A673 (cell line): Measurements from ENCODE around the gene A3GALT2. TPM values are rescaled to one million over a fixed set of nuclear protein-coding genes. Genes with fewer than 3 reads are reported as not detected.

ENCODE experiments used
- BruUV-seq: library from RNA; stranded (reverse); fragments of 400-500 nt; replicated peaks from 2 replicates; lab custom pipeline; 2021; lab: Mats Ljungman, UMichigan
- CTCF ChIA-PET: fragments of 300-600 bp; sonication (Branson Sonifier 250); formaldehyde crosslinking; loops from one replicate; lab custom pipeline; 2022; ENCODE audit warnings: antibody characterized with exemption; lab: Charles Lee
- POLR2A ChIA-PET: fragments of 300-600 bp; sonication (Branson Sonifier 250); formaldehyde crosslinking; loops from one replicate; lab custom pipeline; 2022; ENCODE audit warnings: antibody characterized with exemption; ENCODE audit not compliant: low non-redundant PET; lab: Charles Lee
- DNase-seq: peaks from one replicate; pipeline ENCODE4 v3.0.0-alpha.2; 2015; ENCODE audit warnings: low spot score
- H3K27ac ChIP-seq: fragments of 200-600 bp; sonication (generic); 2 replicates; pipeline ENCODE4 v1.5.1; 2016; ENCODE audit warnings: mixed run types, low read depth, mild to moderate bottlenecking, mixed read lengths, antibody characterized with exemption, low read length; ENCODE audit not compliant: poor library complexity, severe bottlenecking
- H3K27me3 ChIP-seq: fragments of 200-600 bp; sonication (generic); replicated peaks from 2 replicates; pipeline ENCODE4 v1.6.1; 2017; ENCODE audit warnings: mixed run types, low read depth, mild to moderate bottlenecking, mixed read lengths, antibody characterized with exemption, low read length; ENCODE audit not compliant: insufficient read depth, poor library complexity
- H3K36me3 ChIP-seq: fragments of 200-600 bp; sonication (generic); 2 replicates; pipeline ENCODE4 v1.6.1; 2016; ENCODE audit warnings: mixed run types, mild to moderate bottlenecking, mixed read lengths, antibody characterized with exemption, low read length; ENCODE audit not compliant: insufficient read depth, poor library complexity, severe bottlenecking
- H3K4me1 ChIP-seq: fragments of 200-600 bp; sonication (generic); 2 replicates; pipeline ENCODE4 v1.6.1; 2017; ENCODE audit warnings: mixed run types, mild to moderate bottlenecking, mixed read lengths, antibody characterized with exemption, low read length; ENCODE audit not compliant: insufficient read depth, poor library complexity, severe bottlenecking
- H3K4me3 ChIP-seq: fragments of 200-600 bp; sonication (generic); 2 replicates; pipeline ENCODE4 v1.5.1; 2016; ENCODE audit warnings: low read depth, mixed run types, mild to moderate bottlenecking, mixed read lengths, low read length; ENCODE audit not compliant: poor library complexity, severe bottlenecking
- H3K9me3 ChIP-seq: fragments of 200-600 bp; sonication (generic); 2 replicates; pipeline ENCODE4 v1.6.1; 2016; ENCODE audit warnings: mixed run types, low read depth, mild to moderate bottlenecking, mixed read lengths, antibody characterized with exemption, low read length; ENCODE audit not compliant: poor library complexity, severe bottlenecking
- CTCF ChIP-seq: fragments of 300-800, 200-600 bp; sonication (generic); conservative IDR thresholded peaks from 2 replicates; pipeline ENCODE4 v1.5.1; 2017; ENCODE audit warnings: low read depth, mild to moderate bottlenecking, antibody characterized with exemption, low read length, moderate library complexity, mixed read lengths
- EZH2 ChIP-seq: fragments of 200-600 bp; sonication (generic); IDR thresholded peaks from 2 replicates; pipeline ENCODE4 v1.6.1; 2017; ENCODE audit warnings: borderline replicate concordance, low read depth, mild to moderate bottlenecking, mixed read lengths, antibody characterized with exemption, low read length; ENCODE audit not compliant: poor library complexity, severe bottlenecking
- intact Hi-C: fragments of 100-400 bp; cut with micrococcal nuclease; formaldehyde crosslinking; loops from one replicate; pipeline ENCODE4 v1.10.0; 2022; ENCODE audit not compliant: unreplicated experiment
- total RNA-seq: library from RNA; stranded (reverse); gene quantifications from 2 replicates; pipeline ENCODE4 v1.2.3, GENCODE V29; 2021

The A3GALT2 gene
- total RNA-seq, 1 experiment from 2014 or later = 0.39 TPM

DNA sequence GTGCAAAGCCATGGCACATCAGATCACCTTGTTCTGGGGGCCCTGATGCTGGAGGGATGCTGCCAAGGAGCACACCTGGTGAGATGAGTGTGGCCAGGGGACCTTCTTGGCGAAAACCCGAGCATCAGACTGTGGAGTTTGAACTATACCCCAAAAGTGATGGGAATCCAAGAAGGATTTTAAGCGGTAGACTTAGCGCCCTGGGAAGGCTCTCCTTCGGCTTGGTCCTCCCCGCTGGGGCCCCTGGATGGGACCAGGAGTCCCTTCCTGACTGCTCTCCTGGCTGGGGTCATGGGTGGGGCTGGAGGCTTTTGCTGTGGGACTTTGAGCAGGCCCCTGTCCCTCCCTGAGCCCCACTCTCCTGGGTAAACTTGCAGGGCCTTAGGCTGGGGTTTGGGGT is 54.1 kb downstream of the A3GALT2 start:
- H3K27me3 ChIP-seq = no peaks in the 10 kb centered on the region
- TF ChIP-seq CTCF (no peak), EZH2 (no peak)
- CTCF ChIA-PET = no interaction called here

GRCh38 chr1:33265780-33266605 is 54.9 kb downstream of the A3GALT2 start:
- Histone ChIP-seq H3K27ac (no peak overlapping the region), H3K36me3 (peaks cover 15% of the 10 kb centered on the region), H3K9me3 (no peaks in the 10 kb centered on the region), H3K4me3 (no peak overlapping the region), H3K27me3 (no peaks in the 10 kb centered on the region), H3K4me1 (no peaks in the 10 kb centered on the region)
- no TSS peak for BruUV-seq
- TF ChIP-seq CTCF (no peak), EZH2 (no peak)
- ChIA-PET CTCF (no interaction called here), POLR2A (no interaction called here)
- intact Hi-C loops = no loop called here
- DNase-seq = no peak

More for the DNA sequence above, 54.1 kb downstream of the A3GALT2 start:
- POLR2A ChIA-PET = no interaction called here
- Histone ChIP-seq H3K27ac (no peak overlapping the region), H3K36me3 (peaks cover 15% of the 10 kb centered on the region), H3K4me1 (no peaks in the 10 kb centered on the region), H3K9me3 (no peaks in the 10 kb centered on the region), H3K4me3 (no peak overlapping the region)
- intact Hi-C loops = no loop called here
- no peak for DNase-seq
- BruUV-seq = no TSS peak

- Histone ChIP-seq H3K27me3 (no peaks in the 10 kb centered on the region), H3K9me3 (no peaks in the 10 kb centered on the region), H3K4me3 (no peak overlapping the region), H3K27ac (no peak overlapping the region), H3K36me3 (peaks cover 7% of the 10 kb centered on the region), H3K4me1 (no peaks in the 10 kb centered on the region)
- no TSS peak for BruUV-seq
- CTCF ChIA-PET = no interaction called here
- DNase-seq = no peak
- TF ChIP-seq EZH2 = no peak
- TF ChIP-seq CTCF = no peak
- intact Hi-C loops = no loop called here
- POLR2A ChIA-PET = no interaction called here
Observed at GRCh38 chr1:33263890-33264504, 56.9 kb downstream of the A3GALT2 start.
